Right ventricle myocardium superior (tissue), 1 donor: ENCODE measurements around the gene NEDD9. TPM values are rescaled to one million over a fixed set of nuclear protein-coding genes. Genes with fewer than 3 reads are reported as not detected.

Source experiments
- ATAC-seq: fragments of 200-7000 bp; cut with Tn5 transposase; one replicate; pipeline ENCODE4 v1.9.1; 2020; ENCODE audit warnings: mild to moderate bottlenecking; ENCODE audit not compliant: poor library complexity
- DNase-seq: peaks from one replicate; pipeline ENCODE4 v3.0.0-alpha.2; 2020
- intact Hi-C: fragments of 100-400 bp; cut with DNase I; formaldehyde crosslinking; loops from one replicate; pipeline ENCODE4 v1.11.2; 2022
- total RNA-seq: library from RNA; stranded (reverse); fragmentation: NEBNext Ultra II Directional; extraction: Animal tissue kit (Norgen Biotek cat#: 25700); gene quantifications from one replicate; pipeline ENCODE4 v1.2.1, GENCODE V29; 2021
- donor health status: DM: no; HTN: yes; CAD: no; lungs with severe emphysema.

The NEDD9 gene
- total RNA-seq, 1 donor from 2014 or later: 23.7 TPM

GRCh38 chr6:11209369-11209768 is 23.1 kb downstream of the NEDD9 start:
- no peak for DNase-seq
- ATAC-seq: no peak
- intact Hi-C loops: no loop called here

- no peak for ATAC-seq
- intact Hi-C loops: no loop called here
- DNase-seq: no peak
These were observed 23.6 kb downstream of the NEDD9 start for GRCh38 chr6:11208854-11209253.

GRCh38 chr6:11208267-11208666 is 24.2 kb downstream of the NEDD9 start:
- no peak for ATAC-seq
- DNase-seq: no peak
- intact Hi-C loops: no loop called here

- DNase-seq (peak; percentile 62), ATAC-seq (peak; percentile 77)
- intact Hi-C loops: no loop called here
These were observed 25.1 kb downstream of the NEDD9 start for GRCh38 chr6:11207199-11207968.

GRCh38 chr6:11206576-11206975 is 25.9 kb downstream of the NEDD9 start:
- intact Hi-C loops: no loop called here
- DNase-seq (no peak), ATAC-seq (peak; percentile 18)

GRCh38 chr6:11204794-11205366 is 27.6 kb downstream of the NEDD9 start:
- DNase-seq (no peak), ATAC-seq (no peak)
- intact Hi-C loops: no loop called here

GRCh38 chr6:11204005-11204399 is 28.5 kb downstream of the NEDD9 start:
- intact Hi-C loops: no loop called here
- DNase-seq (no peak), ATAC-seq (no peak)

- no peak for ATAC-seq
- no peak for DNase-seq
- intact Hi-C loops: no loop called here
These were observed 29.0 kb downstream of the NEDD9 start for GRCh38 chr6:11203306-11204004.

- intact Hi-C loops: no loop called here
- ATAC-seq (no peak), DNase-seq (no peak)
These were observed 29.8 kb downstream of the NEDD9 start for GRCh38 chr6:11202513-11203305.

- intact Hi-C loops: no loop called here
- DNase-seq: no peak
- no peak for ATAC-seq
These were observed 30.5 kb downstream of the NEDD9 start for GRCh38 chr6:11201772-11202512.

- DNase-seq (no peak), ATAC-seq (no peak)
- intact Hi-C loops: no loop called here
These were observed 31.5 kb downstream of the NEDD9 start for GRCh38 chr6:11201015-11201414.

- ATAC-seq: no peak
- DNase-seq: no peak
These were observed 32.1 kb downstream of the NEDD9 start for GRCh38 chr6:11200356-11200755.

GRCh38 chr6:11198663-11199603 is 33.5 kb downstream of the NEDD9 start:
- no peak for ATAC-seq
- intact Hi-C loops: no loop called here
- no peak for DNase-seq

More at GRCh38 chr6:11200356-11200755, 32.1 kb downstream of the NEDD9 start:
- intact Hi-C loops: no loop called here

GRCh38 chr6:11197850-11198249 is 34.6 kb downstream of the NEDD9 start:
- intact Hi-C loops: no loop called here
- DNase-seq (no peak), ATAC-seq (no peak)

GRCh38 chr6:11197175-11197536 is 35.3 kb downstream of the NEDD9 start:
- DNase-seq (no peak), ATAC-seq (no peak)
- intact Hi-C loops: no loop called here

- DNase-seq: no peak
- no peak for ATAC-seq
- intact Hi-C loops: no loop called here
These were observed 35.8 kb downstream of the NEDD9 start for GRCh38 chr6:11196511-11197174.
